ENCODE data around the gene SPATA6L.
A peak's percentile ranks its signal among the peaks of the same experiment; 100 is the strongest.

SPATA6L gene

GRCh38 chr9:4550777-4551484 lies 115.3 kb downstream of the SPATA6L start:
- peak in 1 of 51 donors; percentile 5 for DNase-seq

GRCh38 chr9:4549751-4550295 lies 116.5 kb downstream of the SPATA6L start:
- no peak for DNase-seq

- no peak for DNase-seq
These were observed 117.2 kb downstream of the SPATA6L start for GRCh38 chr9:4548811-4549725.
